Kasumi-1 (cell line): ENCODE results near the gene ESAM.
"Not testable (repeated sequence)": the region's sequence is repeated elsewhere in the genome, so short reads cannot be mapped to it uniquely, and the experiment has no call there.

Experiments
- DNase-seq, 2 experiments: peaks; one replicate each; lab custom pipeline; 2025; lab: John Stamatoyannopoulos, UW

ESAM gene

DNA sequence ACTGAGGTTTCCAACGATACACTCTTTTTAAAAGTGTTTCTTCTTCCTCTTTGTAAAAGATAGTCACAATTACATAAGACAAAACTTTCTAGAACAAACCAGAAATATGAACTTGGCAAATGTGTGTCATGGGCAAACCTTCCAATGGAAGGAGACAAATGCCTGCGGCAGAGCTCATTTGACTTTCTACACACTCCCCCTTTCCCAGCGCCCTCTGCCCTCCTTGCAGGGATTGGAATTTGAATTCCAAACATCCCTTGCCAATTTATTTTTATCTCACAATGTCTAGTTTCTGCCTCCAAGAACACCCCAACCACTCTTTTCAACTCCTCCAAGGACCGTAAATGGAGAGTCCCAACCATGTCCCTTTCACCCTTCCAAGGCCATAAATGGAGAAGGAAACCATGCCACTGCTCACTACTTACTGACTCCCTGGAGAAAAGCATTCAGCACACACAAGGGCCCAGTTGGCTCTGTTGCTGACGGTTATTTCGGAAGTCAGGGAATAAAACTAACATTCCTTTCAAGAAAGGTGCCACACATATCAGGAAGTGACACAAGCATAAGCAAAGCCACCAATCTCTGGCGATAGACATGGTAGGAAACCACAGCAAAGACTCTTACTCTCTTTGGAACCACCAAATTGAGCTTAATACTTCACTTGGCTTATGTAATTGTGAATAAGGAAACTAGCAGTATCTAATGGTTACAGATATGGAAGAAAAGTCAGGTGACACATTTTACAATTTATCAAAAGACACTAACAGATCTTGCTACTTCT is 15.0 kb upstream of the ESAM start:
- DNase-seq: no peak

DNA sequence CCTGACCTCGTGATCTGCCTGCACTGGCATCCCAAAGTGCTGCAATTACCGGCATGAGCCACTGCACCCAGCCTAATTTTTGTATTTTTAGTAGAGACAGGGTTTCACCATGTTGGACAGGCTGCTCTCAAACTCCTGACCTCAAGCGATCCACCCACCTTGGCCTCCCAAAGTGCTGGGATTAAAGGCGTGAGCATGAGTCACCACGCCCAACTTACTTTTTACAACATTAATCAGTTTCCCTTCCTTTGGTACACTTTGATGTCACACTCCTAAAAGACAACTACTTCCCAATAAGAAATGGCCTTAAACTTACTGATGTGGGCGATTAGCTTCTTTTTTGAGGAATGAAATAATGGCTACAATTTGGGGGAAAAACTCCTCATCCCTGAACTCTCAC is 8.9 kb upstream of the ESAM start:
- DNase-seq: not testable (repeated sequence)

DNA sequence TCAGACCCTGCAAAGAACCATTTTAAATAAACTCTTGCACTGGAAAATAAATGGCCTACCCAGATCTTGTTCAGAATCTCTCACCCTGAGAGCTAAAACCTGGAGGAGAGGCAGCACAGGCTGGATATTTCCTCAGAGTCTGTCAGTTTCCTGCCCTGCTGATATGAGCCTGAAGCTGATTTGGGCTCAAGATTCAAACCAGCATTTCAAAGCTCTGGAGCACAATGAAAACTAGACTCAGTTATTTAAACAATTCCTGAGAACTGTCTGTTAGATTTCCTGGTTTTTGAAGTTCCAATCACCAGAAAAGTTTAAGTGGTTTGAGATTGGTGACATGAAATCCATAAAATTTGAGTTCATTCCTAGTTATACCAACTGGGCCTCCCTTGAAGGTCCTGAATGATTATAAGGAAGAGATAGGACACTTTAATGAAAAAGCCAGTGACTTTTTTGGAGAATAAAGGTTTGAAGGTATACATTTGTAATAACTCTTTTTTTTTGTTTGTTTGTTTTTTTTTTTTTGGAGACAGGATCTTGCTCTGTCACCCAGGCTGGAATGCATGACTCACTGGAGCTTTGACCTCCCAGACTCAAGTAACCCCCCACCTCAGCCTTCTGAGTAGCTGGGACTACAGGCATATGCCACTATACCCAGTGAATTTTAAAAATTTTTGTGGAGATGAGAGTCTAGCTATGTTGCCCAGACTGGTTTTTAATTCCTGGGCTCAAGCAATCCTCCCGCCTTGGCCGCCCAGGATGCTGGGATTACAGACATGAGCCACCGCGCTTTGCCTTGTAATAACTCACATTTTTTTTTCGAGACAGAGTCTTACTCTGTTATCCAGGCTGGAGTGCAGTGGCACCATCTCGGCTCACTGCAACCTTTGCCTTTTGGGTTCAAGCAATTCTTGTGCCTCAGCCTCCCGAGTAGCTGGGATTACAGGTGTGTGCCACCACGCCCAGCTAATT is 8.0 kb upstream of the ESAM start:
- DNase-seq: no peak

DNA sequence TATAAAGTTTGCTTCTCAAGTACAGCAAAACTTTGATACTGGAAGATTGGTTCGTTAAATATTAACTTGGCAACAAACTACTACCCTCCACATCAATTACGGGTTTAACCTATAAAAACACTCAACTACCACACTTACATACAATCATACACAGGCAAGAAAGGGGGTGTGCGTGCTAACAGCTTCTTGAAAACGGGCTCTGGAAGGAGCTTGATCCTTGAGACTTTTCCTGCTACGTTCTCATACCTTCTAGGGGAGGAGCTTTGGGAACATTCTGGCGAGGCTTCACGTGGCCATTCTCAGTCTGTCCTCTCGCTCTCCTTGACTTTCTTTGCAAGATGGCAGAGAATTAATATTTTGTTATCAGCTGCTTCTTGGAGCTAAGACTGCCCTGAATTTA is 6.8 kb upstream of the ESAM start:
- DNase-seq: no peak

DNA sequence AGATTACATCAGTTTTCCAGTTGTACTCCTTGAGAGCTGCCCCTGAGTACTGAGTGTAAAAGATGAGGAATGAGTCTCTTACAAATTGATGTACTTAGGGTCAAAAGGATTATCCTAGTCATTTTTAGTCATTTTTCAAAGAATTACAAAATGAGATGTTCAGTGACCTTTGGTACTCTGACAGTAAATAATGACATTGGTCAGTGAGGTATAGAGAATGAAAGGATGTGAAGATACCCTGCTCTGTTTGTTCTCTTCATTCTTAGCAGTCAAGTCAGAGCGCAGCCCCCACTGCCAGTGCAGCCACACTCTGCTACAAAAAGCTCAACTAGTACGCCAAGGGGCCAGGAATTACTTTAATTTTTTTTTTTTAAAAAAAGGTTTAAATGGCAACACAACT is 4.1 kb upstream of the ESAM start:
- DNase-seq: no peak

DNA sequence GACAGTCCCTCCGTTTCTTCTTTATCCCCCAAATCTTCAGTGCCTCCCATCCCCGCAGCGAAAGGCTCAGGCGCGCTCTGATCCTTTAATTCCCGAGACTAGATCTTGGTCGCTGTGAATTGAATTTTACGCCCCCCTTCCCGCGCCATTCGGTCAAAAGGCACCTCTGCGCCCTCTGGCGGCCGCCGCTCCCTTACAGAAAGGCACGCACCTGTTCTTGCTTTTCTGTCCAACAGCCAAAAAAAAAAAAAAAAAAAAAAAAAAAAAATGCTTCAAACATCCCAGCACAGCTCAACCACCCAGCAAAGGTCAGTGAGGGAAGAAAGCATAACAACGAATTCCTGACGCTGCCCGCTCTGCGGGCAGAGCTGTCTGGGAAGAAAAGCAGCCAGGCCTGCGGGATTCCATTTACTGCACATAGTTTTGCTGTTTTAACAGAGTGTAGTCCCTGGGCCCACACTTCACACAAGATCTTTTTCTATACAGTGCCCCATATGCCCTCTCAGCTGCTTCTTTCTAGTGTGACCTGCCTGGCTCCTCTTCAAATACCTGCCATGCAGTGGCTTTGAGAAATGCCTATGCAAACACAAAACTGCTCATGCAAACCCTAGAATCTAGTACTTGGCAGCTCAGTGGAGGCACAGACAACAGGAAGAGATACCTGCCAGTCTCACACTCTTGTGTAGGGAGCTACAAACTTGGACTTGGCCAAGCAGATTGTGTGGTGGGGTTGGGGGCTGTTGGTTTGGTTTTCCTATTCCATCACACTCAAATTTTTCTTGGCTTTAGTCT is 1.3 kb upstream of the ESAM start:
- peak; percentile 56 to 61 for DNase-seq

DNA sequence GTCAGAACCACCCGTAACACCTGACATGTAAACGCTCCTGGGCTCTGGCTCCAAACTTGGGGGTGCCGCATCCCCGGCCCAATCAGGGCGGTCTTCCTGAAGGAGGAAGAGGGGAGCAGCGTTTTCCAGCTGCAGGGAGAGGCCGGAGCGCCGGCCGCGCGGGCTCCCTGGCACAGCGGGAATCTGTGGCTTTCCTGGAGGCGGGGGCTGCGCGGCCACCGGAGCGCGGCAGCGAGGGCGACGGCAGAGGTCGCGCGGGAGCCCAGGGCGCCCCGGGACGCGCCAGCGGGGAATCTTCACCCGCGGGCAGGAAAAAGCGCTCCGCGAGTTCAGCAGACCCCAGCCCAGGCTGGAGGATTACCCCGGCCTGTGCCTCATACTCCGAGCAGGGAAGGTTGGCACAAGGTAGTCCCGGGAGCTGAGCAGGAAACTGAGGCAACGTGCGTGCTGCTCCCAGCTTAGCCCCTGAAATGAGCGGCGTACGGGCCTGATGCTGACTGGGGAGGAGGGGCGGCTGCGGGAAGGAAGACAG is 600 bp upstream of the ESAM start:
- DNase-seq: no peak

DNA sequence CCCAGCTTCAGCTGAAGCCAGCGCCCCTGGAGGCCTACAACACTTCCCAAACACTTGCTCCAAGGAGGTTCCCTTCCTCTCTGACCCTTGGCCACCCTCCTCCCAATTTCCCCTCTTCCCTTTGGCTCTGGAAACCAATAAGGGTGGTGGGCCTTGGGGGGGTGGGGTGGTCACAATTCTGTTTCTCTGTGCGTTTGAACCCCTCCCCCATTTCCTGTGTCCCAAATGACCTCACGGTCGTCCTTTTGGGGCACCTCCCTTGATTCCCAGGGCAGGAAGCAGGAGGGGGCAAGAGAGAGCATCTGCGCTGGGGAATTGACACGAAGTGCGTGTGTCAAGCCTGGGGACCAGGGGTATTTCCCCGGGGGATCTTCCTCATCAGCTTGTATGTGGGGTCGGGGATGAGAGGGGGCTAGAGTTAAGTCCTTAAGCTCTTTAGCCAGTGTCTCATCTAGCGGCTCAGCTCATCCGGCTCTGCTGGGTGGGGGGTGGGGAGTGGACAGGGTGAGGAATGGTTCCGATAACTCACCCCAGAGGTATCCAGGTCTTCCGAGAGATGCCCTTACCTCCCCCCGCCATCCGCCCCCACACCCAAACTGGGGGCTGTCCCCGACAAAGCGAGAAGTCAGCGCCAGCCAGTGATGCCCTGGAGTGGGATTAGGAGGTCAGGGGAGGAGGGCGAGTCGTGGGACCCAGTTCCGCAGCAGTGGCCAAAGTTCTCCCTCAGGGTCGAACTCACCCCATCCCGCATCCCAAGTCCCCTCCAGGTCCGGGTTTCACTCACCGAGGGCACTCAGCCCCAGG is 587 bp downstream of the ESAM start:
- DNase-seq: no peak

DNA sequence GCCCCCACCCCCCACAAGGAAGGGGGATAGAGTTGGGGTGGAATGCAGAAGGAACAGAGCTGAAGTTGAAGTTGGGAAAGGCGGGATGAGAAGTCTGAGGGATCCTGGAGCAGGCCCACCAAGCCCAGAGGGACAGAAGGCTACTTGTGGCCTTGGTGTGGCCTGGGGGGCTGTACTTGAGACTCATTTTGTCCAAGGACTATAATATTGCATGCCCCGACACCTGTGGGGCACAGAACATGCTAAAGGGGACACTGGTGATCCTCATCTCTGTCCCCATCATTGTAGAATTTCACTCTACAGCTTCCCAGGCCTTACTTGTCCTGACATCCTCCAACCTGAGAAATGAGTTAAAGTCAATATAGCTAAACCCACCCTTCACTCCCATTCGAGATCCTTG is 1.3 kb downstream of the ESAM start:
- no peak for DNase-seq

DNA sequence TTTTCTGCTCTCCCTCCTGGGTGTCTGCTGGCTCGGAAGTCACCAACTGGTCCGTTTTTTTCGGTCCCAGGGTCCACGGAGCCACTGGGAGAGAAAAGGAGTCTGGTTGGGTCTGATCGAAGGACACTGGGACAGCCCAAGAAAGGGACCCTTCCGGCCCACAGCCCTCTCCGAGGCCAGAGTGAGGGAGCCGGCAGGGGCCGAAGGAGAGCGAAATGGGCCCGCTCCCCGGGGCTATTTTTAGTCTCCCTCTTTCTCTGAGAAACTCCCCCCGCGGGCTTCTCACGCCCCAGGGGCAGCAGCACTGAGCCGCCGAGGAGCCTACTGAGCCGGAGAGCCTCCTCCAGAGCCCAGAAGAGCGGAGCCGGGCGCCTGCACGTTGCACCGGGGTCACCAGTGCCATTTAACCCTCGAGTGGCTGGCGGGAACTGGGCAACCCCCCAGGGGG is 1.9 kb downstream of the ESAM start:
- peak in 1 of 2 experiments; percentile 17 for DNase-seq

DNA sequence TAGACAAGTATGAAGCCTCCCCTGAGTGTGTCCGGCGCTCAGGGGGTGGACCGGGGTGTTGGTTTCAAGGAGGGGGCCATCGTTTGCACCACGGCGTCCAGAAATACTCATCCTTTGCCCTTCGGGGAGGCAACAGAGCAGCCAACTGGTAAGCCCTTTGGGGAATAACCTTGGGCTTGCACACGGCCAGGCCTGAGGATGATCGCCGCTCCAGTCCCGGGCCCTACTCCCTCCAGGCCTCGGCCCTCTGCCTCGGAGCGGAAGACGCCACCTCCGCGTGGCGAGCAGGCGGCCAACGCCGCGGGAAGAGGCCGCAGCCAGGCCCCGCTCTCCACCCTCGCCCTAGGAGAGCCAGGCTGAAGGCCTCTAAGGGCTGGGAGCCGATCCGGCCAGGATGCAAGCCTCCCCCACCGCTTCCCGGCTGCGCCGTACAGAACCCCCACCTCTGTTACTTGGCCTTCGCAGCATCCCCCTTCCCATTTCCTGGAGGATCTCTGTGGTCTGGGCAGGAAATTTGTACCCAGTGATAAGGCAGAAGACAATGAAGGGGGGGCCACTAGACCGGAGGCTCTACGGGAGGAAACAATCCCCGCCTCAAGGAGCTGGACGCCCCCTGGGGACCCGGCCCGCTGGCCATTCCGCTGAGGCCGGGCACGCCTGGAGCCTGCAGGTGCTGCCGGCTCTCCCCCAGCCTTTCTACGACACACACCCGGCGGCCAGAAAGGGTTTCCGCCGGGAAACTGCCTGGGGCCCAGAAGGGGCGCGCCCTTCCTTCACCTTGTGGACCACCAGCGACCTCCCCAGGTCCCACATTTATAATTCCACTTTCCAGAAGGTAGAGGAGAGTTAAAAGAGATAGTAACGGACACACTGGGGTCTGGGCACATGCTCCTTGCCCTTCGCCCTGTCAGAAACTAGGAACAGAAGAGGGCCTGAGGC is 2.6 kb downstream of the ESAM start:
- DNase-seq: peak; percentile 72 to 78

DNA sequence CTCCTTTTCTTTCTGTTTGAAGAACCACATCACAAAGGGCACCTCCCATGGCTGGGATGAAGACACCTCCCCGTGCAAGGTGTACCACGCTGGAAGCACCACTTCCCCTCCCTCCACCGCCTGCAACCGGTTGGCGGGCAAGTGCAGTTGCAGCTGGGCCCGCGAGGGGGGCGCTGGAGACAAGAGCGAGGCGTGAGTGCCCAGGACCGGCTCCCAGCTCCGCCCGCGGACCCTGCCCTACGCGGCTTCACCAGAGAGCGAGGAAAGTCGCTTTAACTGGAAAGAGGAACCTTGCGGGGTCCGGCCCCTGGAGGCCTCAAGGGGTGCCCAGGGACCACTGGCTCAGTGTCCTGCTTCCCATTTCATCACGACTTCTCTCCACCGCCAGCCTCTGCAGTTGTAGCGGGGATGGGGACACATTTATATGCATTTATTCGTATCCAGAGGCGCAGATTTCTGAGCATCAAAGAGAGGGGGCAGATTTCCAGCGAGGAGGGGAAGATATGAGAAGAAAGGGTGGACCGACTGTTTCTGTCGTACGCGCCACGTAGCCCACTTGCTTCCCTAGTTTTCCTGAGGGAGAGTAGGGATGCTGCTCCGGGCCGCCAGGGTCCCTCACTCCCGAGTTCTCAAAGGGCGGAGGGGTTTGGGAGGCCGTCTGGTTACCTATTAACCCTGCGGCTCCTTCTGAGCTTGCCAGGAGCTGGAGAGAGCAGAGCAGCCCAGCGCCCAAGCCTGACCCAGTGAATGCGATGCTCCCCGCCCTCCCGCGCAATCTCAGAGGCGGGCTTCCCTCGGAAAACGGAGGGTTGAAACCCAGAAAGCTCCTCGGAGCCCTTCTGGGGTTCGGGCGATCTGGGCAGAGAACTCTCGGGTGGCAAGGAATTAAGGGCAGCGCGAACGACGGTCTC is 3.5 kb downstream of the ESAM start:
- DNase-seq: peak; percentile 84 to 85

DNA sequence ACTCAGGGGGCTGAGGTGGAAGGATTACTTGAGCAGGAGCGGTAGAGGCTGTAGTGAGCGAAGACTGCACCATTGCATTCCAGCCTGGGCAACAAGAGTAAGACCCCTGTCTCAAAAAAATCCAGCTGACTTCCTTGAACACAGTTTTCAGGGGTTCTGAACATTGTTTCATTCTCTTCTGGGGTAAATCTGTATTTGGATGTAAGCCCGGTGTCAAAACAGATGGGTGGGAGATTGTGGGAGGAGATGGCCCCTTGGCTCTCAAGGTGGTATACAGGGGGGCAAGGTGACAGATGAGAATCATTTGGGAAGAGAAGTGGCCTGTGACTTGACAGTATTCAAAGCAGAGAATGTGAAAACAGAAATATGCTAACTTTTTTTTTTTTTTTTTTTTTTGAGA is 4.8 kb downstream of the ESAM start:
- DNase-seq: no peak

DNA sequence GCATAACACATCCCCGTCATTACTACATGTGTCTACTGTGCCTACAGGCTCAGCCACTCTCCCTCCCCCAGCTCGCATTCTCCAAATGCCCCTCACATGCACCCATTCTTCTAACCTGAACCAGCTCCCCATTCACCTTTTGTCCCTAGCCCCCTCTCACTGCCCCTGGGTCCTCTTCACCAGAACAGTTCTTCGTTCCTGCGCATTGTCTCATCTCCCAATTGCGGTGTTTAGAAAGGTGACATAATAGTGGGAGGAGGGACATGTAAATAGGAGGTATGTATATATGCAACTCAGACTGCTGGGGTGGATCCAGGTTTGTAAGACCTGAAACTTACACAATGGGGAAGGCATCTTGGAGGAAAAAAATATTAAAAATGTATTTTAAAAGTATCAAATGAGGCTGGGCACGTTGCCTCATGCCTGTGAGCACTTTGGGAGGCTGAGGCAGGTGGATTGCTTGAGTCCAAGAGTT is 5.3 kb downstream of the ESAM start:
- no peak for DNase-seq

DNA sequence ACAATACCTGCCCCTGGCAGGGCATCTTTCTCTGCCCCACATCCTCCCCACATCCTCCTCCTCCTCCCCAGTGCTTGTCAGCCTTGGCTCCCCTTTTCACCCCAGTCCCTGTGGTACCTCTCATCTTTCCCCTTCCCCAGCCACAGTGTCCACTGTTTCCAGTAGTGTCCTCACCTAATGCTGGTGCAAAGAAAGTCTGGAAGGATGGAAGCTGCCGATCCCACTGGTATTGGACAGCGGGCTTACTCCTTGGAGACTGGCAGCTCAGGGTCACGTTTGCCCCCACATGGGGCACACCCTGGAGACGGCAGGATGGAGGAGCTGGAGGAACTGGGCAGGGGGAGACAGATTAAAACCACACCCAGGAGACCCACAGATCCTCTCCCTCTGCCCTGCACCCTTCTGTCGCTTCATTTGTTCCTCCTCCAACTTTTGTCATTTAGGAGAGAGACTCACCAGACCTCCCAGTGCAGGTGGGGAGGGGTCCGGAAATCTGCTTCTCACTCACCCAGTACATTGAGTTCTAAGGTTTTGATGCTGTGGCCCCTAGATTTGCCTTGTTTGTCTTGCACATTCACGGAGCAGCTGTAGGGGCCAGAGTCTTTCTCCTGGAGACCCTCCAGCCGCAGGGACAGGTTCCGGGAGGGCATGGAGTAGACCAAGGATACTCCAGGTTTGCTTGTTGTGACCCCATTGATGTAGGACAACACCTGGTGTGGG is 5.9 kb downstream of the ESAM start:
- DNase-seq: no peak

DNA sequence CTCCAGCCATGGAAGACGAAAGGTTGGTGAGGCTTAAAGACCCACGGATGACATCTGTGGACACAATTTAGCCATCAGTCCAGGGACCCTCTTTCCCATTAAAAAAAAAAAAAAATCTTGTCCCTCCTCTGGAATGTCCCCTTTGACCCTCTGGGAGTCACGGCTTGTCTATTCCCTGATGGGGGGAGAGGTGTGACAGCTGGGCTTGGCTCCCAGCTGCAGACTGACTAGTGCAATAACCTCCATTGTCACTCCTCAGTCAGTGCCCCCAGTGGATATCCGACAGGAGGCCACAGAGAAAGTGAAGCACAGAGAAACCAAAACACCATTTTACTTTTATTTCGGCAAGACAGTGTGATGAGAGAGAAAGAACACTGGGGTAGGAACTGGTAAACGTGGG is 7.4 kb downstream of the ESAM start:
- no peak for DNase-seq

DNA sequence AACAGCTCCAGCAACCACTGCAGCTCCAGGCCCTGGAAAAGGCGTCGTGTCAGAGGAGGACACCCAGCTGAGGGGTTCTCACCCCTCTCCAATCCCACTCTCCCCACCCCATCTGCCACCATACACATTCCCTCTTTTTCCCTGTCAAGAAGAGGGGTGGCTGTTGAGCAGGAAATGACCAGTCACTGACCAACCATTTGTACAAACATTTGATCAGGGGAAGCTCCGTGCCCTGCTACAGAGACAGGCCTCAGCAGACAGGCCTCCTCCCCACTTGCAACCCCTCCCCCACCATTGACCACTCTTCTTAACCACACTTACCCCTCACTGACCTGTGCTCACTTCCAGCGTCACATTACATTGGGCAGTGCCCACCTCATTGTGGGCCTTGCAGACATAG is 7.8 kb downstream of the ESAM start:
- no peak for DNase-seq

DNA sequence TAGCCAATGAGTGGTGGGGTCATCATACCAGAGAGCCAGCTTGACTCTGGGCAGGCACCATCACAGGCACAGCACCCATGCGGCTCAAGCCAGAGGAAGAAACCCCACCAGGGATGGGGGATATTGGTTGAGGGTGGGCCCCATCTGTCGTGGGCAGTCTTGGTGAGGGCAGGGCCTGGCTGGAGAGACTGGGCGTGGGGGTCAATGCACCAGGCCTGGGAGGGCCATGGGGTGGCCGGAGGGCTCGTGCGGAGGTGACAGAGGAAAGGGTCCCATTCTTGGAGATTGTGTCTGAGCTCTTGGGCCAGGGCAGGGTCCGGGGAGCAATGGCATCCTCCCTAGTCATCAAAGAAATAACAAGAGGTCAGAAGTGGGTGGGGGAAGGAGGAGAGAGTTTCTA is 8.5 kb downstream of the ESAM start:
- no peak for DNase-seq
